AG04450 (cell line): ENCODE results near the gene APEX2. TPM values are rescaled to one million over a fixed set of nuclear protein-coding genes. Genes with fewer than 3 reads are reported as not detected.

ENCODE experiments used
- CTCF ChIA-PET: fragments of 300-600, 350-600 bp; formaldehyde crosslinking; extraction: SDS; loops from one replicate; lab custom pipeline; 2022; ENCODE audit warnings: antibody characterized with exemption, inconsistent platforms; lab: Charles Lee
- POLR2A ChIA-PET: fragments of 350-600 bp; formaldehyde crosslinking; extraction: SDS; loops from one replicate; lab custom pipeline; 2021; ENCODE audit warnings: antibody characterized with exemption, inconsistent platforms; lab: Yijun Ruan, JAX
- DNase-seq: peaks from one replicate; pipeline ENCODE4 v3.0.0-alpha.2; 2011; ENCODE audit warnings: low read depth, low spot score
- H3K27ac ChIP-seq: one replicate; pipeline ENCODE4 v1.5.1; 2012; ENCODE audit warnings: low read depth, low read length, control low read depth
- H3K27me3 ChIP-seq: one replicate; pipeline ENCODE4 v1.6.0; 2012; ENCODE audit warnings: low read length; ENCODE audit not compliant: control insufficient read depth, insufficient read depth
- H3K4me3 ChIP-seq: 2 replicates; pipeline ENCODE4 v1.5.1; 2011; ENCODE audit warnings: mild to moderate bottlenecking, low read depth, low read length, control low read depth
- H3K9me3 ChIP-seq: 2 replicates; pipeline ENCODE4 v1.5.1; 2012; ENCODE audit warnings: low read length; ENCODE audit not compliant: control insufficient read depth, insufficient read depth
- CTCF ChIP-seq: IDR thresholded peaks from 2 replicates; pipeline ENCODE4 v1.5.1; 2011; ENCODE audit warnings: low read depth, low read length, control low read depth, inconsistent platforms
- polyA plus RNA-seq: library from polyadenylated mRNA; depleted of rRNA; stranded (reverse); fragments of >200 nt; gene quantifications from 2 replicates; pipeline ENCODE4 v1.2.3, GENCODE V29; 2011

The APEX2 gene
- polyA plus RNA-seq, 1 experiment, result 15.0 TPM

GRCh38 chrX:55005256-55005655 lies 5.1 kb downstream of the APEX2 start:
- no peak overlapping the region for H3K27ac ChIP-seq
- no peaks in the 10 kb centered on the region for H3K9me3 ChIP-seq
- no peak for TF ChIP-seq CTCF
- H3K27me3 ChIP-seq, result no peaks in the 10 kb centered on the region
- ChIA-PET POLR2A (no interaction called here), CTCF (no interaction called here)
- no peak overlapping the region for H3K4me3 ChIP-seq
- DNase-seq, result no peak

- CTCF ChIA-PET, result interaction anchor here (2.2 kb wide), 1 partner anchor 367 kb away, joined by 7 read pairs; no protein-coding TSS in a partner anchor
- Histone ChIP-seq H3K27me3 (no peaks in the 10 kb centered on the region), H3K9me3 (no peaks in the 10 kb centered on the region), H3K27ac (peak overlapping the region; percentile 39), H3K4me3 (no peak overlapping the region)
- no peak for TF ChIP-seq CTCF
- POLR2A ChIA-PET, result no interaction called here
- no peak for DNase-seq
Observed at GRCh38 chrX:55006827-55007621, 6.9 kb downstream of the APEX2 start.

GRCh38 chrX:55007656-55008055 lies 7.5 kb downstream of the APEX2 start:
- DNase-seq, result peak; percentile 11
- Histone ChIP-seq H3K9me3 (no peaks in the 10 kb centered on the region), H3K27ac (peak overlapping the region; percentile 39), H3K4me3 (no peak overlapping the region), H3K27me3 (no peaks in the 10 kb centered on the region)
- TF ChIP-seq CTCF, result no peak
- POLR2A ChIA-PET, result no interaction called here
- CTCF ChIA-PET, result interaction anchor here (2.2 kb wide), 1 partner anchor 368 kb away, joined by 7 read pairs; no protein-coding TSS in a partner anchor

GRCh38 chrX:55008571-55009358 lies 8.6 kb downstream of the APEX2 start:
- TF ChIP-seq CTCF, result no peak
- POLR2A ChIA-PET, result no interaction called here
- H3K4me3 ChIP-seq, result no peak overlapping the region
- H3K9me3 ChIP-seq, result no peaks in the 10 kb centered on the region
- no peaks in the 10 kb centered on the region for H3K27me3 ChIP-seq
- CTCF ChIA-PET, result interaction anchor here (2.2 kb wide), 1 partner anchor 369 kb away, joined by 7 read pairs; no protein-coding TSS in a partner anchor
- no peak for DNase-seq
- no peak overlapping the region for H3K27ac ChIP-seq
